ENCODE data around the gene SIK3.
"Not testable (repeated sequence)": the region's sequence is repeated elsewhere in the genome, so short reads cannot be mapped to it uniquely, and the experiment has no call there.

The SIK3 gene

GRCh38 chr11:117044287-117045035 is 53.8 kb downstream of the SIK3 start:
- no peak for DNase-seq

DNA sequence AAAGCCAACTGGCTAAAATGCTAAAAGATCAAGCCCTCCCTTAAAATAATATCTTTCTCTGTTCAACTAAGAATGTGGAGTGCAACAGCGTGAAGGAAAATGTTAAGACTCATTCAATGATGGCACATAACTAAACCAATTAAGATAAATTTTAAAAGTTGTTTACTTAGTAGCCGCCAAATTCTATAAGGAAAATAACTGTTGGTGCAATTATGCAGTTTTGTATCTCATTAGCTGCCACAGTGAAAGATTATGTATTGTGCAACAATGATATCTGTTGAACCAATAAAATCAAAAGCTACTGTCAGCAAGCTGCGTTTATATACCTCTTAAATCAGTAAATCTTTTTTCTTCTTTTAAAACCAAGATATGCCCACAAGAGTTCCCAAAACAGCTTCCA is 55.5 kb downstream of the SIK3 start:
- DNase-seq = no peak

DNA sequence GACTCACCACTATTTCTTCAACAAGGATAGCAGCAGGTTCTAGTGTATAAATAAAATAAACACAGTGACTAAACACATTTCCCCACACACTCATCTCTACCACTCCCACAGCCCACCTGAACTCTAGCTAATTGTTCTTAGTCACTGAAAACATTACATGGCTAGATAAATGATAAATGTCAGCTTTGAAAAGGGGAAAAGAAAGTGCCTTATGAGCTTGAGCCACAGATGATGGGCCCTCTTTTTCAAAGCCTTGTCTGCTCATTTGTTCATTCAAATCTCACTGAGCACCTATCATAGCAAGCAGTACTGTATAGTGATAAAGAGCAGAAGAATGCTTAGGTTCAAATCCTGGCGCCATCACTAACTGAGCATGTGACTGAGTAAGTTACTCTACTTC is 58.3 kb downstream of the SIK3 start:
- no peak for DNase-seq

DNA sequence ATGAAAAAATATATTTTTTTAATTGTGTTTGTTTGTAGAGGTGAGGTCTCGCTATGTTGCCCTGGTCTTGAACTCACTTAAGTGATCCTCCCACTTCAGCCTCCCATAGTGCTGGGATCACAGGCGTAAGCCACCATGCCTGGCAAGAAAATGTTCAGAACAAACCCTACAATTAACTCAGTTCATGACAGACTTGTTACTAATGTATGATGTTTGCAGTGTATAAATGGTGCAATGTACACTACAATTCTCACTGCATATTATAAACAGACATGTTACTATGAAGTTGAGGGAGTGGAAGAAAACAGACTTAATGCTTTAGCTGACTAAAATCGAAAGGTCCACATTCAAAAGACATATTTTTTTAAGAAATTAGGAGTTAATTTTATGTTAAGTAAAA is 59.0 kb downstream of the SIK3 start:
- DNase-seq = no peak

- no peak for DNase-seq
Measured at GRCh38 chr11:117037975-117038350, 60.3 kb downstream of the SIK3 start.

GRCh38 chr11:117037279-117037974 is 60.8 kb downstream of the SIK3 start:
- DNase-seq = no peak

DNA sequence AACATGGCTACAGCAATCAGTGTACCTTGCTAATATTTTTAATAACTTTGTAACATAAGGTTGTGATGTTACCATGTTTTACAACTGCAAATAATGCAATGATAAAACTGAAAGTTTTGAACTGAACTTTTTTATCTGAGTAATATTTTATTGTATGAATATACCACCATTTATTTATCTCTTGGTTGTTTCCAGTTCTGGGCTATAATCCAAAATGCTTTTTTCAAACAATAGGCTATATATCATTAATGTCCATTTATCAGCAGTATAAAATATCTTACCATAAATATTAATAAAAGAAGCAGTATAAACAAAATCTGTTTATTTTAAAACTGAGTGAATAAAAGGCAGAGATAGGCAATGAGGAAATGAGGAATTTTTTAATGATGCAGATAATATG is 63.3 kb downstream of the SIK3 start:
- no peak for DNase-seq

GRCh38 chr11:117026593-117027330 is 71.5 kb downstream of the SIK3 start:
- no peak for DNase-seq

- not testable (repeated sequence) for DNase-seq
Measured at GRCh38 chr11:117023707-117024106, 74.5 kb downstream of the SIK3 start.

GRCh38 chr11:117023178-117023577 is 75.0 kb downstream of the SIK3 start:
- no peak for DNase-seq

DNA sequence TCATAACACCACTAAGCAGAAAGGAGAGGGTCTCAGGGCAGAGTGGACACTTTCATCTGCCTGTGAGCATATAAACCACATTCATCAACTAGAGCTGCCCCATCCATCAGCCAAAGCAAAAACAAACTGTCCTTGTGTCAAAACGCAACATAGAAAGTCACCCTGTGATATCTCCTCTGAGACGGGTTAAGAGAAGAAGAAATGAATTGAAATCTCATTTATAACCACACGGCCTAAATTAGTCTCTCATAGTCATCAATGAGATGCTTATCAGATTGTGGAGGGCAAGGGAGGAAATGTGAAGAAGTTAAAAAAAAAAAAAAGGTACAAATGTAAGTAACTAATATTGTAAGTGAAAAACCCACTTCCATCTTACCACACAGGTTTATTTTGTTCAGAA is 75.7 kb downstream of the SIK3 start:
- no peak for DNase-seq

- DNase-seq = no peak
Measured at GRCh38 chr11:117020869-117021564, 77.2 kb downstream of the SIK3 start.

- DNase-seq = no peak
Measured at GRCh38 chr11:117020287-117020686, 77.9 kb downstream of the SIK3 start.

GRCh38 chr11:117019871-117020270 is 78.4 kb downstream of the SIK3 start:
- no peak for DNase-seq

DNA sequence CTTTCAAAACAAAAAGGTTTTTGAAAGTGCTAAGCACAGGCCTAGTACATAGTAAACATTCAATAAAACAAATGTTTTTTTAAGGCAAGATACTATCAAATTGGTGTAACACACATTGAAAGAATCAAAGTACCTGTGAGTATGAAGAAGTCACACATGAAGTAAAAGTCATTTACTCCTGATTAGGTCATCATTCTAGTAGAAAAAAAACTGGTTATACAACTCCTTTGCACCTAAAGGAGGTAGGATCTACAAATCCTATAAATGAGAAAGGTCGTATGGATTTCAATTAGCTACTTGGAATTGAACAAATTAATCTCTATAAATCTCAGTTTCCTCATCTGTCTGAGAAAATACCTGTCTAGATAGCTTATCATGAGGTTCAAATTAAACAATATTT is 80.8 kb downstream of the SIK3 start:
- no peak for DNase-seq

- DNase-seq = no peak
Measured at GRCh38 chr11:117016747-117017146, 81.5 kb downstream of the SIK3 start.

- DNase-seq = no peak
Measured at GRCh38 chr11:117016246-117016645, 82.0 kb downstream of the SIK3 start.

- no peak for DNase-seq
Measured at GRCh38 chr11:117011541-117011898, 86.7 kb downstream of the SIK3 start.

GRCh38 chr11:117010808-117011540 is 87.3 kb downstream of the SIK3 start:
- no peak for DNase-seq

DNA sequence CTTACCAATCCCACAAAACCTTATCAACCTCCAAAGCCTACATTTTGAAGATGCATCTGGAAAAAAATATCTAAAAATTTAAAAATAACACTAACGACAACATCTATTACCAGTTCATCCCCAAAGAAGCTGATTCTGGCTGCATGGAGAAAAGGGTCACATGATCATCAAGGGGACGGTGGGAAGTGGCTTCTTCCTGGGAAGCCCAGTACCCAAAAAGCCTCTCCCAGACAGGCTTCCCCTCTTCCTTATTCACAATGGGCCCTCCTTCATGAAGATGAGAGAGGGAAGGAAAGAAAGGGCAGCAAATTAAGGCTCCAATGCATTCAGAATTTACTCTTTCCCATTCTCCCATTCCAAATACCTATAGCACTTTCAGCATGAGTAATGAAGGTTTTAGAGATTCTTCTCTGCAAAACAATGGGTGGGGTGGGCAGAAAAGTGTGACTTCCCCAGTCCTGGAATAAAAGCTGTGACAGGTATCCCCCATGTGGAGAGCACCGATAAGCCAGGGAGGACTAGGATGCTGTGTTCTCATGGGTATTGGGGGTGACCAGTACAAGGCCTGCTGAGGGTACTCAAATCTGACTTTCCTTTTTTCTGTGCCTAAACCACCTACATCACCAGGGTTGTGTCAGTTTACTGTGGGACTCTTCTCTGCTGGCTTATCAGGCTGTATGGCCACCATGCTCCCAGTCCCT is 88.2 kb downstream of the SIK3 start:
- DNase-seq = no peak

GRCh38 chr11:117005758-117006157 is 92.5 kb downstream of the SIK3 start:
- DNase-seq = no peak

All from femur (tissue), 1 donor.